Erythroblast (primary cell): ENCODE measurements around the gene CCDC157.

Experiments used
- GATA1 ChIP-seq: IDR thresholded peaks from 2 replicates; pipeline ENCODE4 v1.6.1; 2011; ENCODE audit warnings: low read depth, mild to moderate bottlenecking, control low read depth, low read length, moderate library complexity
- POLR2A ChIP-seq: IDR thresholded peaks from 2 replicates; pipeline ENCODE4 v1.6.1; 2011; ENCODE audit warnings: mild to moderate bottlenecking, low read length

GRCh38 chr22:30390974-30391691, 34.3 kb downstream of the CCDC157 start:
- TF ChIP-seq POLR2A (peak; percentile 44), GATA1 (no peak)
